H4 (cell line): ENCODE results near the gene FABP1. TPM values are rescaled to one million over a fixed set of nuclear protein-coding genes. Genes with fewer than 3 reads are reported as not detected.

Source experiments
- DNase-seq: peaks from one replicate; pipeline ENCODE4 v3.0.0-alpha.2; 2015; ENCODE audit warnings: low spot score
- total RNA-seq: library from RNA; depleted of rRNA; stranded (reverse); fragments of >200 nt; shearing (Covaris generic); gene quantifications from 2 replicates; pipeline ENCODE4 v1.2.3, GENCODE V29; 2014; rRNA removed

FABP1 gene
- total RNA-seq, 1 experiment from 2014 or later = not detected

DNA sequence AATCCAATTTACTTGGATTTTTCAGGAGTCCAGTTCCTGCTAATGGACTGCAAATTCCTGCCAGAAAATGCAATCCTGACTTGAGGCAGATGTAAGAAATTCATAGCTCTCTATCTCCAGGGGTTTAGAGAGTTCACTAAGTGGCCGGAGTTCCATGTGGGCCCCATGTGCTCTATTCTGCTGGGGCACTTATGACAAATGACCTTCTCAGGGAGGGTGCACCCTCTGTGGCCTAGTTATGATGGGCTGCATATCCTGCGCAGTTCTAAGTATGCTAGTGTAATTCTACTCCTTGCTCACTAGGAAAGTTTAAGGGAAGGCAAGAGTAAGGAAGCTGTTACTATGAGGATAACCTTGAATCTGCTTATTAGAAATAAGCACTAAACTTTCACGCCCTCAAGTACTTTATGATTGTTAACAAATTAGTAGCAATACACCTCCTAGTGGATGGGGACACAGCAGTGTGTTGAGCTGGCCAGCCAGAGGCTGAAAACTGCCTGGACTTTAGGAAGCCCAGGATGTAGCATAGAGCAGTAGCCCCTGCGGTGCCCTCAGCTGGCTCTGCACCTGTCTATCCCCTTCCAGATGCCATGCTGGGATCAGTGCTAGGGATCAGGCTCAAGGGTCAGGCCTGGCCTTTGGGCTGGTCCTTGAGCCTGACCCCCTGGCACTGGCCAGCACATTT lies 45.8 kb downstream of the FABP1 start:
- no peak for DNase-seq

DNA sequence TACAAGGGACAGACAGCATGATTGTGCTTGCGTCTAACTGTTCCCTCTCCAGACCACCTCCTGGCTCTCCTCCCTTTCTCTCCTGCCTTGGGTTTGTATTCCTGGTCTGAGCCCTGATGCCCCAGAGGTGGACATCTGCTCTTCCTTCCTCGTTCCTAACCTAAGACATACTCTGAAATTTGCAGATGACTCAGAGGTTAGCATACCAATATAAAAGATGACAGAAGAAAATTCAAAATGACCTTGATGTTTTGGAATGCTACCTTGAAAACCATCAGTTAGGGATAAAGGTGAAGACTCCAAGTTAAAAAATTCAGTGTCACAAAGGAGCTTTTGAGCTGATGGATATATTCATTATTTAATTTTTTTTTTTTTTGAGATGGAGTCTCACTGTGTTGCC lies 47.3 kb downstream of the FABP1 start:
- no peak for DNase-seq

DNA sequence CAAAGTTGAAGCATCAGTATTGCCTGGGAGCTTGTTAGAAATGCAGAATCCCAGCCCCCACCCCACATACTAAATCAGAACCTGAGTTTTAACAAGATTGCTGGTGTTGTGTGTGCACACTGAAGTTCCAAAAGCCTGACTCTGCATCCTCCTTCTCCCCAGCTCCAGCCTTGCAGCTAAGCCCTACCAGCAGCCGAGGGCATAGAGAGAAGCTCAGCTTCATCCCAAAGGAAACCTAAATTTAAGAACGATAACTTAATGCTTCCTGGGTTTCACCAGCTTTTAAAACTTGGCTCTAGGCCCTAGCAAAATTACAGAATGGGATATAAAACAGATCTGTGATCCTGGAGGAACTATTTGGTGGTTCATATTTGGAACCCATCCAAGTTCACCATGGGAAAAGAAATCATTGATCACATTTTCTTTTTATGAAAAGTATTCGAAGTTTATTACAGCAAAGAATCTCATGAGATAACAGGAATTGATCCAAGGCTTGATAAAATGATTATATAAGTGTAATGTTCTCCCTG lies 49.2 kb downstream of the FABP1 start:
- no peak for DNase-seq

DNA sequence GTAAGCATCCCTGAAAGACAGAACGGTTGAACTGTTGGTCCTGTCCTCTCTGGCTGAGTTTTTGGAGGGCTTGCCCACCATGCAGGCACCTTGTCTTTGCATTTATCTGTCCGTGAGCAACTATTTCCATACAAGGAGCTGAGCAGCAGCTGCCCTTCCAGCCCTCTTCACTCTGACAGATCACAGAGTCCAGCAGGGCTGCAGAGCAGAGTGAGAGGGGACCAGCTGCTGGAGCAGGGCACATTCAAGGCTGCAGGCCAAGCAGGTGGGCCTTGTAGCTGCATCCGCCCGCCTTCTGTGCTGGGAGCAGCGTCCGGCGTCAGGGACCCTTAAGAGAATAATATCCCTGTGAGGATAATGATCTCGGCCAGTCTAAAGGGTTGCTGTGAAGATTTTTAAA lies 50.8 kb downstream of the FABP1 start:
- no peak for DNase-seq

- no peak for DNase-seq
Observed at GRCh38 chr2:88074854-88075292, 53.0 kb downstream of the FABP1 start.

GRCh38 chr2:88074150-88074549 lies 53.7 kb downstream of the FABP1 start:
- no peak for DNase-seq

Other genes with a start within 250 kb of the FABP1 start
- gene RNU2-63P, start 111.5 kb downstream of the FABP1 start, total RNA-seq = not detected in 2 replicates
- 28.3 and 35.3 TPM in 2 replicates for gene KRCC1, start 72.3 kb downstream of the FABP1 start, total RNA-seq
- gene SMYD1, start 60.2 kb downstream of the FABP1 start, total RNA-seq = not detected in 2 replicates
- not detected in 2 replicates for gene THNSL2, start 42.3 kb upstream of the FABP1 start, total RNA-seq